ENCODE data around the gene LDLRAP1.

DNA sequence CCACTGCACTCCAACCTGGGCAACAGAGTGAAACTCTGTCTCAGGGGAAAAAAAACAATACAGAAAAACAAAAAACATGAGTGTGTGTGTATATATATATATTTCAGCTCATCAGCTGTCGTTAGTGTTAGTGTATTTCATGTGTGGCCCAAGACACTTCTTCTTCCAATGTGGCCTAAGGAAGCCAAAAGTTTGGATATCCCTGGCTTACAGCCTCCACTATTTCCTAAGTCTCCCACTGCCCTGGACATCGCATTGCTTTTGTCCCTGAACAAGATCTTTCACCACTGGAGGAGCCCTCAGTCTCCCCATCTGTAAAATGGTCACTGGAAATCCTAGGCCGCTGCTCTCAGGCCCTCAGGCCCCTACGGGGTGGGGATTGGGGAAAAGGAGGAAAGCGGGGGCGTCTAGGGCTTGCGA is 391 bp upstream of the LDLRAP1 start:
- TF ChIP-seq, protein P1, sequence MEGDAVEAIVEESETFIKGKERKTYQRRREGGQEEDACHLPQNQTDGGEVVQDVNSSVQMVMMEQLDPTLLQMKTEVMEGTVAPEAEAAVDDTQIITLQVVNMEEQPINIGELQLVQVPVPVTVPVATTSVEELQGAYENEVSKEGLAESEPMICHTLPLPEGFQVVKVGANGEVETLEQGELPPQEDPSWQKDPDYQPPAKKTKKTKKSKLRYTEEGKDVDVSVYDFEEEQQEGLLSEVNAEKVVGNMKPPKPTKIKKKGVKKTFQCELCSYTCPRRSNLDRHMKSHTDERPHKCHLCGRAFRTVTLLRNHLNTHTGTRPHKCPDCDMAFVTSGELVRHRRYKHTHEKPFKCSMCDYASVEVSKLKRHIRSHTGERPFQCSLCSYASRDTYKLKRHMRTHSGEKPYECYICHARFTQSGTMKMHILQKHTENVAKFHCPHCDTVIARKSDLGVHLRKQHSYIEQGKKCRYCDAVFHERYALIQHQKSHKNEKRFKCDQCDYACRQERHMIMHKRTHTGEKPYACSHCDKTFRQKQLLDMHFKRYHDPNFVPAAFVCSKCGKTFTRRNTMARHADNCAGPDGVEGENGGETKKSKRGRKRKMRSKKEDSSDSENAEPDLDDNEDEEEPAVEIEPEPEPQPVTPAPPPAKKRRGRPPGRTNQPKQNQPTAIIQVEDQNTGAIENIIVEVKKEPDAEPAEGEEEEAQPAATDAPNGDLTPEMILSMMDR (IDR thresholded peaks at IDR 0.05; ENCODE audit: low read depth, low read length), result no peak
- no peak for TF ChIP-seq EZH2phosphoT487 (IDR thresholded peaks at IDR 0.05; ENCODE audit: low read depth)

Data from OCI-LY3 (cell line).